Amygdala (tissue), 56 donors: ENCODE data around the gene MAPK8IP3.

ENCODE experiments used
- DNase-seq, 56 donors: peaks; one replicate each; lab custom pipeline; 2025; lab: John Stamatoyannopoulos, UW

MAPK8IP3 gene

GRCh38 chr16:1770328-1771187 lies 64.6 kb downstream of the MAPK8IP3 start:
- DNase-seq = peak in 48 of 56 donors; percentile 8 to 74 (median 46)

- DNase-seq = peak in 51 of 56 donors; percentile 10 to 79 (median 46)
Measured at GRCh38 chr16:1771188-1771863, 65.3 kb downstream of the MAPK8IP3 start, which contains the start of gene NME3. TSS of gene NME3 (minus strand) at chr16:1771543. CDS start at chr16:1771534, 9 bp downstream.

DNA sequence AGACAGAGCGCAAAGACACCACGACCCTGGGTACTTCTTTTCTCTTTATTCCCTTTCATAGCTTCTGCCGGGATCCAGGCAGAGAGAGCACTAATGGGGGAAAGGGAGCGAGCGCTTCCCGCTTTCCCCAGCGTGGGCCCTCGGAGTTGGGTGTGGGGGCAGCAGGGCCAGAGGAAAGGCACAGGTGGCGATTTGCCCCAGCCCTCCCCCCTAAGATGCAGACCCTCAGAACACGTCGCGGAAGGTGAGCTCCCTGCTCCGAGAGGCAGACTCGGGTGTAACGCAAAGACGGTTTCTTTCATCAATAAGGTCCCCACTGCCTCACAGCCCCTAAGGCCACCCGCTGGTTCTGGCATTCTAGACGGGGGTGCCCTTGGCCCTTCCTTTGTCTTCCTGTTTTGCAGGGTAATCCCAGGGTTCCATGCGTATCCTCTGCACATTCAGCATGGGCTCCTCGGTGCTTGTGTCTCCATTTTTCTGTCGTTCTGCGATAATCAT lies 65.9 kb downstream of the MAPK8IP3 start:
- no peak for DNase-seq

DNA sequence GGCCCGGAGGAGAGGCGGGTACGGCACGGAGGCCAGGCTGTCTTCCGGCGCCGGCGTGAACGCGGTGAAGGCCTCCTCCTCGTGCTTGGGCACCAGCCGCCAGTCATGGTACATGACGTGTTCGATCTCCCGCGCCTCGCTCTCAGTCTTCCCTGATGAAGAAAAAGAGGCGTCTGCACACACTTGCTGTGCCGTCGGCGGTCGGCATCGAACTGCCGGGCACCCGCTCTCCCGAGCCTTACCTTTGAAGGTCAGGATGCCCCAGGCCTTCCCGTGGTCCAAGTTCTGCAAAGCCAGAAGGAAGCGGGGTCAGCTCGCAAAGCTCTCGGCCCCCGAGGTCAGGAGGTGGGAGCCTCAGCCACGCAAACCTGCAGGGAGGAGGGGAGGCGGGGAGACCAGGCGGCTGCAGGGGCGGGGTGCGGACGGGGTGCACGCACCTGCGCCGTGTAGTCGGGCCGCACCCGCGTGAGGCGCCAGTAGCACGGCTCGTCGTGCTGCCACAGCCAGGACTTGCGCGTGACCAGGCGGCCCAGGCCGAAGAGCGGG lies 66.4 kb downstream of the MAPK8IP3 start, which contains the start of gene EME2:
TSS of gene EME2 (plus strand) at position 449 of the 546 bp plus-strand sequence. CDS start 418 bp downstream, outside the sequence.
- peak in 5 of 56 donors; percentile 23 to 43 (median 41) for DNase-seq

- peak in 53 of 56 donors; percentile 17 to 85 (median 63) for DNase-seq
Measured at GRCh38 chr16:1772908-1773702, 67.1 kb downstream of the MAPK8IP3 start, which contains the start of gene MRPS34. TSS of gene MRPS34 (minus strand) at chr16:1773134. CDS start at chr16:1773119, 15 bp downstream.

- DNase-seq = peak in 8 of 56 donors; percentile 22 to 55 (median 36)
Measured at GRCh38 chr16:1773703-1774447, 67.9 kb downstream of the MAPK8IP3 start.

GRCh38 chr16:1774448-1774780 lies 68.4 kb downstream of the MAPK8IP3 start:
- no peak for DNase-seq

DNA sequence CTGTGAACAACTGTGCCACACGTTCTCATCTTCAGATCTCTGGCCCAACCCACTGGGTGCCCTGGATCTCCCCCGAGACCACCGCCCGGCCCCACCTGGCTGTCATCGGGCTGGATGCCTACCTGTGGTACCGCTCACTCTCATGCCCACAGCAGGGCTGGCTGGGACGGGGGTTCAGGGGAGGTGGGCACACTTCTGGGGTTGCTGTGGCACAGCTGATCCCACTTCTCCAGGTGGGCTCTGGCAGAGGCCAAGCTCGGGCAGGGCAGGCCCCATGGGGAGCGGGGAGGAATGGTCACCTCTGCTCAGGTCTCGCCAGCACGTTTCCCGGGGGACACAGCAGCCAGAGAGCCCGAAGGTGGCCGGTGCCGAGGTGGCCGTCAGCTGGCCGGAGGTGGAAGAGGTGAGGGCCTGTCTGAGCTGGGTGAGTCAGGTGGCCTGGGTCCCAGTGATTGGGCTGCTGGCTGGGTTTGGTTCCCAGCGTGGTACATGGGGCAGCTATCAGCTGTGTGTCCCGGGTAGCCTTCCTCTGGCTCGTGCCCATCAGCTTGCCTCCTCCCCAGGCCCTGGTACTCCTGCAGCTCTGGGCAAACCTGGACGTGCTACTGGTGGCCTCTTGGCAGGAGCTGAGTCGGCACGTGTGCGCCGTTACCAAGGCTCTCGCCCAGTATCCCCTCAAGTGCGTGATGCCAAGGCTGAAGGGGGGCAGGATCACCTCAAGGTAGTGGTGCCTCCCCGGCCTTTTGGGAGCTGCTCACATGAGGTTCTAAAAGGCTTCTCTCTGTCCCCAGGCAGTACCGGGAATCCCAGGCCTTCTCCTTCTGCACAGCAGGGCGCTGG lies 69.2 kb downstream of the MAPK8IP3 start:
- DNase-seq = no peak

GRCh38 chr16:1775846-1776671 lies 70.1 kb downstream of the MAPK8IP3 start:
- DNase-seq = no peak

DNA sequence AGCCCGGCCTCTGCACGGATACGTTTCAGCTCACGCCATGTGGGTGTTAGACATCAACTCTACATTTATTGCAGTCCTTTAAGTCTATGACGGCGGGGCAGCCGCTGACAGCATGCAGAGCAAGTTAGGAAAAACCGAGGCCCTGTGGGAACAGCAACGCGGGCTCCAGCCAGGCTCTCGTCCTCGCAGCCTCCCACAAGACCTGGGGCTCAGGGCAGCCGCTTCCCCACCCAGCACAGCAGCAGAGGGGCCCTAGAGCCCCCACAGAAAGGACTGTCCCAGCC lies 70.6 kb downstream of the MAPK8IP3 start:
- DNase-seq = no peak

DNA sequence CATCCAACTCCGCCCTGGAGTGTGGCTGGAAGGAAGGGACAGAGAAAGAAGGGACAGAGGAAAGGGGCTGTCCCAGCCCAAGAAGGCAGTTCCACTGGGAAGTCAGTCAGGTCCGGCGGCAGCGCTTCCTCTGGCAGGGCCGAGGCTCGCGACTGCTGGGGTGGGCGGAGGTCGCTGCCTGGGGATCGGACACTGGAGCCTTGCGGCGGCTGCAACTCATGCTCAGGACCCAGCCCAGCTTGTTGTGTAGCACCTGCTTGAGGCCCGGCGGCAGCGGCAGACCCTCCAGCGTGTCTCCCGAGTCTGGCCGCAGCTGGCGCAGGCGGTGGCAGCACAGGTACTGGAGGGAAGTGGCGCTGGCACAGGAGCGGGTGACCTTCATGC lies 71.0 kb downstream of the MAPK8IP3 start:
- DNase-seq = no peak

GRCh38 chr16:1777375-1778199 lies 71.6 kb downstream of the MAPK8IP3 start:
- no peak for DNase-seq

DNA sequence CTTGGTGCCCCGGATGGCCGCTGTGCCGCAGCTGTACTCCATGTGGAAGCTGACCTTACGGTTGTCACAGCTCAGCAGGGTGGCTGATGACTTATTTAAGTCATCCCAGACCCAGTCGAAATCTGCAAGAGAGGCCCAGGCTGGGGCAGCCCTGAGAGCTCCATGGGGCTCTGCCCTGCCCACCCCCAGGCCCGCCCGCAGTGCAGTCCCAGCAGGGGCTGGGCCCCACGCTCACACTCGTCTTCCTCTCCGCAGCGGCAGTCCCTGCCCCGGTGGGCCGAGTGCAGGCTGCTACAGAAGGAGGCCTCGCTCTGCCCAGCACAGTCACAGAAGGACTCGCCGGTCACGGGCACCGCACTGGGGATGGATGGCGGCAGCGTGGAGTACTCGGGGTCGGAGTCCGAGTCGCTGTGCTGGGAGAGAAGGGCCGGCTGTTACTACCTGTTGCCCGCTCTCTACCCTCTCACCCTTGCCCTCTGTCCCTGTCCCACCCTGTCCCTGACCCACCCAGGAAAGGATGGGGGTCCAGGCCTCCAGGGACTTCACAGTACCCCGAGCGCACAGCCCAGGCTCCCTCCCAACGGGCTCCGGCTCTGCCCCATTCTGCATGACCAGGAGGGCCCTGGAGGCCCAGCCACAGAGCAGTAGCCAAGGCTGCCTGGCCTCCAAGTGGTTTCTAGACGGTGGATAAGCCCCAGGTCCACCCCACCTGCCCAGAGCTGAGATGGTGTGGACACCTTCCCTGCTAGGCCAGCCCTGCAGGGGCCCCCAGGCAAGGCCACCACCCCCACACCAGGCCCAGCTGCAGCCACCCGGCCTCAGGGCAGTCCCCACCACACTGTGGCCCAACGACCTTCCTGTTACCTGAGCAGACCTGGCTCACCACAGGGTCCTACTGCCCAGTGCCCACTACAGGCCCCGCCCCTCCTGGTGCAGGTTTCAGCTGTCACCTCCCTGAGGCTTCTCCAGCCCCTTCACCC lies 72.5 kb downstream of the MAPK8IP3 start:
- no peak for DNase-seq

DNA sequence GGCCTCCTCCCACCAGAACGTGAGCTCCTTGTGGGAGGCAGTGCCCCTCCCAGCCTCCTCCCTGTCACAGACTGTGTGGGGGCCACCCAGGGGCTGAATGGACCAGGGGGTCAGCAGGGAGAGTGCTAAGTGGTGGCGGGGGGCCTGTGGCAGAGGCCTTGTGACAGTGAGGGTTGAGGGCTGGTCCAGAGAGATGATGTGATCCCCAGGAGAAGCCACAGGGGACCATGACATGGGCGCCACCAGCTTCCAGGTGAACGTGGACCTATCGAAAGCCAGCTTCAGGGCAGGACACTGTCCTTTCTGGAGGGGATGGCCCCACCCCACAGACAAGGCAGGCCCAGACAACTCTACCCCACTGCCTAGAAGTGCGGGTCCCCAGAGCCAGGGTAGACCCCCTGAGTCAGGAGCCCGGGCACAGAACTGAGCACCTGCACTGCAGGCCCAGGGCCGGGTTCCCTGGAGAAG lies 73.3 kb downstream of the MAPK8IP3 start:
- DNase-seq = no peak
